ENCODE measurements around the gene RRP1B. TPM values are rescaled to one million over a fixed set of nuclear protein-coding genes. Genes with fewer than 3 reads are reported as not detected.
A peak's percentile ranks its signal among the peaks of the same experiment; 100 is the strongest.

The RRP1B gene
- total and polyA plus RNA-seq, 2 experiments from 2014 or later = 54.8 to 95.7 TPM

DNA sequence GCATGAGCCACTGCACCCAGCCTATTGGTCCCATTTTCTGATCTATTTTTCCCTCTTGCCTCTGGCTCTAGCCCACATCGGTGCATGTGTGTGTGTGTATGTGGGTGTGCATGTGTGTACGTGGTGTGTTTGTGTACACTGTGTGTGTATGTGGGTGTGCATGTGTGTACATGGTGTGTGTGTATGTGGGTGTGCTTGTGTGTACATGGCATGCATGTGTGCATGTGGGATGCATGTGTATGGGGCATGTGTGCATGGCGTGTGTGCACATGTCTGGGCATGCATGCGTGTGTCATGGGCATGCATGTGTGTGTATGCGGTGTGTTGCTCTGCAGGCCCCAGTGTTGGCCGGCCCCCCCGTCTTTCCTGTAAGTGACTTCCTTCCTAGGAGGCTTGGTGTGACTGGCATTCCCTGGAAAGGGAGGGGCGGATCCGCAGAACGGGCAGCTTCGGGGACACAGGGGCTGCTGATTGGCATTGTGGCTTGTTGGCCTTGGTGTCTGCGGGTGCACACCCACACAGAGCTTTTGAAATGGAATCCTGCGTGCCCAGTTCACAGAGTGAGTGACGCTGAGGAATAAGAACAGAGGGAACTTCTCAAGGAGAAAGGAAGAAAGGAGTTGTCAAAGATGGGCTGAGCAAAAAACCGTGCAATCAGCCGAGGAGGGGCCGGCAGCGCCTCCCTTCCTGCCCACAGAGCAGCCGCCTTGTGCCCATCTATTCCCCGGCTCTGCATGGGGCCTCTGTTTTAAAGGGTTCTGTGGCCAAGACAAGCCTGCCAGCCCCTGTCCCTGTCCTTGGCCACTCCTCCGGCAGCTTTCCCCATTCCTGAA lies 67.5 kb downstream of the RRP1B start:
- Histone ChIP-seq H3K36me3 (ENCODE audit: insufficient read depth) (no peaks in the 10 kb centered on the region), H4K20me1 (replicated peaks; ENCODE audit: insufficient read depth) (peaks cover 4% of the 10 kb centered on the region; the same call in 1 of the 2 replicates), H3K27me3 (ENCODE audit: insufficient read depth) (no peaks in the 10 kb centered on the region), H3K4me1 (ENCODE audit: insufficient read depth) (peaks cover 7% of the 10 kb centered on the region; the same call in 1 of the 2 replicates), H3K9me2 (ENCODE audit: insufficient read depth) (no peaks in the 10 kb centered on the region), H3K4me3 (no peak overlapping the region), H3K27ac (ENCODE audit: low read depth) (peak overlapping the region; percentile 96; the same call in 1 of the 2 replicates), H3F3A (replicated peaks; ENCODE audit: low read depth) (peaks cover 14% of the 10 kb centered on the region; the same call in 1 of the 2 replicates), H3K4me2 (no peak overlapping the region), H2AFZ (no peak overlapping the region), H3K79me2 (replicated peaks; ENCODE audit: insufficient read depth) (peaks cover 66% of the 10 kb centered on the region)
- H3K9me3 Mint-ChIP-seq = no peaks in the 10 kb centered on the region
- H3K36me3 Mint-ChIP-seq (ENCODE audit: low read depth) = peaks cover 7% of the 10 kb centered on the region; the same call in 2 of the 3 replicates
- peaks cover 28% of the 10 kb centered on the region for H3K4me1 Mint-ChIP-seq
- ATAC-seq (no peak), DNase-seq (ENCODE audit: low spot score) (no peak)
- H3K4me3 Mint-ChIP-seq = peak overlapping the region; percentile 42; the same call in 1 of the 3 replicates
- no peak for TF ChIP-seq EZH2phosphoT487 (IDR thresholded peaks at IDR 0.05; ENCODE audit: unreplicated experiment)
- TF ChIP-seq ZNF114 (CRISPR knock-in tag; IDR thresholded peaks at IDR 0.05) = no peak
- no peak for TF ChIP-seq EZH2 (IDR thresholded peaks at IDR 0.05; ENCODE audit: low read depth, unreplicated experiment)
- TF ChIP-seq CREB1 (CRISPR knock-in tag; IDR thresholded peaks at IDR 0.05; ENCODE audit: low read depth) = no peak
- TF ChIP-seq ZNF462 (CRISPR knock-in tag; IDR thresholded peaks at IDR 0.05) = no peak
- no peak for TF ChIP-seq CTCF (conservative IDR thresholded peaks at IDR 0.05; ENCODE audit: low read depth in 2 of 2)
- no peak for TF ChIP-seq NANOG (IDR thresholded peaks at IDR 0.05; ENCODE audit: borderline replicate concordance)
- TF ChIP-seq POLR2AphosphoS5 (IDR thresholded peaks at IDR 0.05; ENCODE audit: low read depth) = no peak
- TF ChIP-seq, protein P1, sequence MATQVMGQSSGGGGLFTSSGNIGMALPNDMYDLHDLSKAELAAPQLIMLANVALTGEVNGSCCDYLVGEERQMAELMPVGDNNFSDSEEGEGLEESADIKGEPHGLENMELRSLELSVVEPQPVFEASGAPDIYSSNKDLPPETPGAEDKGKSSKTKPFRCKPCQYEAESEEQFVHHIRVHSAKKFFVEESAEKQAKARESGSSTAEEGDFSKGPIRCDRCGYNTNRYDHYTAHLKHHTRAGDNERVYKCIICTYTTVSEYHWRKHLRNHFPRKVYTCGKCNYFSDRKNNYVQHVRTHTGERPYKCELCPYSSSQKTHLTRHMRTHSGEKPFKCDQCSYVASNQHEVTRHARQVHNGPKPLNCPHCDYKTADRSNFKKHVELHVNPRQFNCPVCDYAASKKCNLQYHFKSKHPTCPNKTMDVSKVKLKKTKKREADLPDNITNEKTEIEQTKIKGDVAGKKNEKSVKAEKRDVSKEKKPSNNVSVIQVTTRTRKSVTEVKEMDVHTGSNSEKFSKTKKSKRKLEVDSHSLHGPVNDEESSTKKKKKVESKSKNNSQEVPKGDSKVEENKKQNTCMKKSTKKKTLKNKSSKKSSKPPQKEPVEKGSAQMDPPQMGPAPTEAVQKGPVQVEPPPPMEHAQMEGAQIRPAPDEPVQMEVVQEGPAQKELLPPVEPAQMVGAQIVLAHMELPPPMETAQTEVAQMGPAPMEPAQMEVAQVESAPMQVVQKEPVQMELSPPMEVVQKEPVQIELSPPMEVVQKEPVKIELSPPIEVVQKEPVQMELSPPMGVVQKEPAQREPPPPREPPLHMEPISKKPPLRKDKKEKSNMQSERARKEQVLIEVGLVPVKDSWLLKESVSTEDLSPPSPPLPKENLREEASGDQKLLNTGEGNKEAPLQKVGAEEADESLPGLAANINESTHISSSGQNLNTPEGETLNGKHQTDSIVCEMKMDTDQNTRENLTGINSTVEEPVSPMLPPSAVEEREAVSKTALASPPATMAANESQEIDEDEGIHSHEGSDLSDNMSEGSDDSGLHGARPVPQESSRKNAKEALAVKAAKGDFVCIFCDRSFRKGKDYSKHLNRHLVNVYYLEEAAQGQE (IDR thresholded peaks at IDR 0.05; ENCODE audit: unreplicated experiment) = no peak
- TF ChIP-seq STAT1 (IDR thresholded peaks at IDR 0.05; ENCODE audit: unreplicated experiment) = no peak
- no peak for TF ChIP-seq ZNF331 (CRISPR knock-in tag; IDR thresholded peaks at IDR 0.05; ENCODE audit: low read depth)
- TF ChIP-seq ETS1 (IDR thresholded peaks at IDR 0.05) = no peak
- no peak for TF ChIP-seq JUNB (IDR thresholded peaks at IDR 0.05; ENCODE audit: unreplicated experiment)
- H3K27me3 Mint-ChIP-seq (ENCODE audit: insufficient read depth, low read depth, poor library complexity) = peaks cover 20% of the 10 kb centered on the region
- no peak overlapping the region; the same call in 1 of the 2 replicates for H3K27ac Mint-ChIP-seq

Measured in GM23338 (cell line).